Left kidney (tissue), 2 donors: ENCODE data around the gene SPINK5. TPM values are rescaled to one million over a fixed set of nuclear protein-coding genes. Genes with fewer than 3 reads are reported as not detected.

Experiments used
- DNase-seq: peaks from one replicate; pipeline ENCODE4 v3.0.0-alpha.2; 2013
- polyA plus RNA-seq: library from polyadenylated mRNA; unstranded; fragments of 120-200 nt; gene quantifications from one replicate; pipeline ENCODE4 v1.2.1, GENCODE V29; 2013; ENCODE audit not compliant: insufficient read length

The SPINK5 gene
- polyA plus RNA-seq, 1 donor: 0.67 TPM

DNA sequence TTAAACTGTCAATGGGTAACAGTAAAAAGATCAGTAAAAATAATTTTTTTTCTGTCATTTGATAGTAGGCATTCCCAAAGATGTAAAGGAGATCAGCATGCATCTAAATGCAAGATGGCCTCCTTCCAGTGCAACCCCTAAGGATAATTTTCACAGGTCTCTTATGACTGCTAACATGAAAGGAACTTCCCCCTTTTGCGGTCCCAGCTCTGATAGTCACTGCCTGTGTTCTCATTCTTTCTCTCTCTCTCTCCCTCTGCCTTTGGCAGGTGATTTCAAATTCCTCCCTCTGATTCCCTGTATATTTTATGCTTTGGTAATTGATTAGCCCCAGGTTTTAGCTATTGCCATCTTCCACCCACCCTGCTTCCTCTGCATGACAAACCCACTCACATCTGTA, 113.4 kb downstream of the SPINK5 start:
- no peak for DNase-seq

GRCh38 chr5:148179234-148179824, 115.5 kb downstream of the SPINK5 start:
- DNase-seq: peak; percentile 17

GRCh38 chr5:148186248-148187003, 122.6 kb downstream of the SPINK5 start:
- DNase-seq: no peak

Other genes starting within 250 kb of the SPINK5 start
- 49.5 TPM for gene SPINK1, start 232.3 kb upstream of the SPINK5 start, polyA plus RNA-seq
- 0.73 TPM for gene SCGB3A2, start 185.3 kb upstream of the SPINK5 start, polyA plus RNA-seq
- not detected for gene C5orf46, start 157.4 kb upstream of the SPINK5 start, polyA plus RNA-seq
- not detected for gene SPINK14, start 104.6 kb downstream of the SPINK5 start, polyA plus RNA-seq
- not detected for gene SPINK6, start 139.1 kb downstream of the SPINK5 start, polyA plus RNA-seq
- gene MARCOL, start 174.5 kb downstream of the SPINK5 start, polyA plus RNA-seq: not detected
- gene SPINK13, start 204.8 kb downstream of the SPINK5 start, polyA plus RNA-seq: 1.1 TPM
- gene SPINK7, start 248.4 kb downstream of the SPINK5 start, polyA plus RNA-seq: 0.35 TPM